ENCODE data around the gene FAM9A.

DNA sequence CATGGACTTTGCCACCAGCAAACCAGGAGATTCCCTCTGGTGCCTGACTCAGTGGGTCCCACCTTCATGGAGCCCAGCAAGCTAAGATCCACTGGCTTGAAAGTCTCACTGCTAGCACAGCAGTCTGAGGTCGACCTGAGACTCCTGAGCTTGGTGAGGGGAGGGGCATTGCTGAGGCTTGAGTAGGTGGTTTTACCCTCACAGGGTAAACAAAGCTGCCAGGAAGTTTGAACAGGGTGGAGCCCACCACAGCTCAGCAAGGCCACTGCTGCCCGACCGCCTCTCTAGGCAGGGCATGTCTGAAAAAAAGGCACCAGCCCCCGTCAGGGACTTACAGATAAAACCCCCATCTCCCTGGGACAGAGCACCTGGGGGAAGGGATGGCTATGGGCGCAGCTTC, 28.1 kb downstream of the FAM9A start:
- TF ChIP-seq, protein P1, sequence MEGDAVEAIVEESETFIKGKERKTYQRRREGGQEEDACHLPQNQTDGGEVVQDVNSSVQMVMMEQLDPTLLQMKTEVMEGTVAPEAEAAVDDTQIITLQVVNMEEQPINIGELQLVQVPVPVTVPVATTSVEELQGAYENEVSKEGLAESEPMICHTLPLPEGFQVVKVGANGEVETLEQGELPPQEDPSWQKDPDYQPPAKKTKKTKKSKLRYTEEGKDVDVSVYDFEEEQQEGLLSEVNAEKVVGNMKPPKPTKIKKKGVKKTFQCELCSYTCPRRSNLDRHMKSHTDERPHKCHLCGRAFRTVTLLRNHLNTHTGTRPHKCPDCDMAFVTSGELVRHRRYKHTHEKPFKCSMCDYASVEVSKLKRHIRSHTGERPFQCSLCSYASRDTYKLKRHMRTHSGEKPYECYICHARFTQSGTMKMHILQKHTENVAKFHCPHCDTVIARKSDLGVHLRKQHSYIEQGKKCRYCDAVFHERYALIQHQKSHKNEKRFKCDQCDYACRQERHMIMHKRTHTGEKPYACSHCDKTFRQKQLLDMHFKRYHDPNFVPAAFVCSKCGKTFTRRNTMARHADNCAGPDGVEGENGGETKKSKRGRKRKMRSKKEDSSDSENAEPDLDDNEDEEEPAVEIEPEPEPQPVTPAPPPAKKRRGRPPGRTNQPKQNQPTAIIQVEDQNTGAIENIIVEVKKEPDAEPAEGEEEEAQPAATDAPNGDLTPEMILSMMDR (conservative IDR thresholded peaks at IDR 0.05), result no peak
- no peak for TF ChIP-seq ZFX (IDR thresholded peaks at IDR 0.05)
